PFSK-1 (cell line): Measurements from ENCODE around the gene ZNF613.

Source experiments
- FOXP2 ChIP-seq: optimal IDR thresholded peaks from 2 replicates; pipeline ENCODE3; 2011; ENCODE audit warnings: borderline replicate concordance, control low read depth, inconsistent platforms; ENCODE audit not compliant: insufficient read depth; ENCODE audit errors: extremely low read length, extremely low read depth
- POLR2AphosphoS5 ChIP-seq: IDR thresholded peaks from 2 replicates; pipeline ENCODE4 v1.6.1; 2012; ENCODE audit warnings: low read depth, mild to moderate bottlenecking, control low read depth, low read length, moderate library complexity
- REST ChIP-seq, 2 experiments: IDR thresholded peaks; 2 replicates each; pipeline versions ENCODE4 v1.6.1 to v1.8.0; 2011 to 2012; ENCODE audit warnings: low read depth in 2 of 2, low read length in 2 of 2, control low read depth in 1 of 2, inconsistent platforms in 1 of 2, mild to moderate bottlenecking in 1 of 2, moderate library complexity in 1 of 2; ENCODE audit not compliant: insufficient read depth in 1 of 2
- SIN3A ChIP-seq: IDR thresholded peaks from 2 replicates; pipeline ENCODE4 v1.6.1; 2012; ENCODE audit warnings: mild to moderate bottlenecking, low read length, moderate library complexity, borderline replicate concordance; ENCODE audit not compliant: insufficient read depth
- TAF1 ChIP-seq: IDR thresholded peaks from 2 replicates; pipeline ENCODE4 v1.6.1; 2012; ENCODE audit warnings: low read length, control low read depth, borderline replicate concordance; ENCODE audit not compliant: insufficient read depth

The ZNF613 gene

GRCh38 chr19:51921949-51922348 is 5.3 kb upstream of the ZNF613 start:
- TF ChIP-seq SIN3A (no peak), REST (IDR thresholded peaks at IDR 0.05; ENCODE audit: insufficient read depth in 1 of 2, low read depth in 2 of 2, low read length in 2 of 2) (no peak), FOXP2 (no peak), TAF1 (no peak), POLR2AphosphoS5 (no peak)

- no peak for TF ChIP-seq SIN3A
- no peak for TF ChIP-seq TAF1
- no peak for TF ChIP-seq REST (IDR thresholded peaks at IDR 0.05; ENCODE audit: insufficient read depth in 1 of 2, low read depth in 2 of 2, low read length in 2 of 2)
- no peak for TF ChIP-seq FOXP2
- TF ChIP-seq POLR2AphosphoS5 = no peak
Measured at GRCh38 chr19:51926426-51926783, 867 bp upstream of the ZNF613 start.

GRCh38 chr19:51927859-51928258 is 587 bp downstream of the ZNF613 start:
- TF ChIP-seq POLR2AphosphoS5 (no peak), TAF1 (no peak), SIN3A (no peak), REST (IDR thresholded peaks at IDR 0.05; ENCODE audit: insufficient read depth in 1 of 2, low read depth in 2 of 2, low read length in 2 of 2) (no peak), FOXP2 (no peak)

- TF ChIP-seq REST (IDR thresholded peaks at IDR 0.05; ENCODE audit: insufficient read depth in 1 of 2, low read depth in 2 of 2, low read length in 2 of 2) (no peak), SIN3A (no peak), FOXP2 (no peak), POLR2AphosphoS5 (no peak), TAF1 (no peak)
Measured at GRCh38 chr19:51931921-51932320, 4.6 kb downstream of the ZNF613 start.

GRCh38 chr19:51938936-51939335 is 11.7 kb downstream of the ZNF613 start:
- TF ChIP-seq FOXP2 = no peak
- no peak for TF ChIP-seq REST (IDR thresholded peaks at IDR 0.05; ENCODE audit: insufficient read depth in 1 of 2, low read depth in 2 of 2, low read length in 2 of 2)
- no peak for TF ChIP-seq POLR2AphosphoS5
